ENCODE data around the gene TJAP1.

DNA sequence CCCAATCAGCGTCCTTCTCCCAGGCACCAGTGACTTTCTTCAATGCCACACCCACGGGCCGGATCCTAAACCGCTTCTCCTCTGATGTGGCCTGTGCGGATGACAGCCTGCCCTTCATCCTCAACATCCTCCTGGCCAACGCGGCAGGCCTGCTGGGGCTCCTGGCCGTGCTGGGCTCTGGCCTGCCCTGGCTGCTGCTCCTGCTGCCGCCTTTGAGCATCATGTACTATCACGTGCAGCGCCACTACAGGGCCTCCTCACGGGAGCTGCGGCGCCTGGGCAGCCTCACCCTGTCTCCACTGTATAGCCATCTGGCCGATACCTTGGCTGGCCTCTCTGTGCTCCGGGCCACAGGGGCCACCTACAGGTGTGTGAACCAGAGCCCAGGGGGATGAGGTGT lies 31.8 kb upstream of the TJAP1 start:
- TF ChIP-seq, protein P1, sequence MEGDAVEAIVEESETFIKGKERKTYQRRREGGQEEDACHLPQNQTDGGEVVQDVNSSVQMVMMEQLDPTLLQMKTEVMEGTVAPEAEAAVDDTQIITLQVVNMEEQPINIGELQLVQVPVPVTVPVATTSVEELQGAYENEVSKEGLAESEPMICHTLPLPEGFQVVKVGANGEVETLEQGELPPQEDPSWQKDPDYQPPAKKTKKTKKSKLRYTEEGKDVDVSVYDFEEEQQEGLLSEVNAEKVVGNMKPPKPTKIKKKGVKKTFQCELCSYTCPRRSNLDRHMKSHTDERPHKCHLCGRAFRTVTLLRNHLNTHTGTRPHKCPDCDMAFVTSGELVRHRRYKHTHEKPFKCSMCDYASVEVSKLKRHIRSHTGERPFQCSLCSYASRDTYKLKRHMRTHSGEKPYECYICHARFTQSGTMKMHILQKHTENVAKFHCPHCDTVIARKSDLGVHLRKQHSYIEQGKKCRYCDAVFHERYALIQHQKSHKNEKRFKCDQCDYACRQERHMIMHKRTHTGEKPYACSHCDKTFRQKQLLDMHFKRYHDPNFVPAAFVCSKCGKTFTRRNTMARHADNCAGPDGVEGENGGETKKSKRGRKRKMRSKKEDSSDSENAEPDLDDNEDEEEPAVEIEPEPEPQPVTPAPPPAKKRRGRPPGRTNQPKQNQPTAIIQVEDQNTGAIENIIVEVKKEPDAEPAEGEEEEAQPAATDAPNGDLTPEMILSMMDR (IDR thresholded peaks at IDR 0.05; ENCODE audit: extremely low read depth in 1 of 2, insufficient read depth in 1 of 2, low read depth in 1 of 2, low read length in 2 of 2), result no peak
- TF ChIP-seq POLR2A (IDR thresholded peaks at IDR 0.05; ENCODE audit: low read depth, low read length), result no peak
- TF ChIP-seq, protein P2, sequence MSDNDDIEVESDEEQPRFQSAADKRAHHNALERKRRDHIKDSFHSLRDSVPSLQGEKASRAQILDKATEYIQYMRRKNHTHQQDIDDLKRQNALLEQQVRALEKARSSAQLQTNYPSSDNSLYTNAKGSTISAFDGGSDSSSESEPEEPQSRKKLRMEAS (IDR thresholded peaks at IDR 0.05; ENCODE audit: insufficient read depth, insufficient read length), result no peak
